SK-N-SH treated with all-trans-retinoic acid at 6 μM for 48 hours (cell line): ENCODE results near the gene PRR33.

Source experiments
- PATZ1 ChIP-seq: fragments of 250-450 bp; sonication (Bioruptor Pico); IDR thresholded peaks from 2 replicates; pipeline ENCODE4 v1.8.0; 2020; ENCODE audit warnings: mild to moderate bottlenecking, moderate library complexity, borderline replicate concordance
- RARB ChIP-seq: fragments of 250-450 bp; sonication (Bioruptor Pico); IDR thresholded peaks from 2 replicates; pipeline ENCODE4 v1.8.0; 2021; ENCODE audit warnings: mild to moderate bottlenecking, moderate library complexity
- ZFP30 ChIP-seq: fragments of 450-650 bp; formaldehyde crosslinking; IDR thresholded peaks from 2 replicates; pipeline ENCODE4 v1.5.0; 2022; ENCODE audit warnings: mild to moderate bottlenecking, moderate library complexity
- ZNF565 ChIP-seq: fragments of 450-650 bp; formaldehyde crosslinking; conservative IDR thresholded peaks from 2 replicates; pipeline ENCODE4 v1.5.0; 2020; ENCODE audit warnings: low read depth, mild to moderate bottlenecking, moderate library complexity
- ZNF70 ChIP-seq: fragments of 450-650 bp; formaldehyde crosslinking; IDR thresholded peaks from 2 replicates; pipeline ENCODE4 v1.5.0; 2020; ENCODE audit warnings: mild to moderate bottlenecking, moderate library complexity
- TF ChIP-seq, protein P1 (sequence below): fragments of 250-450 bp; sonication (Bioruptor Pico); IDR thresholded peaks from 2 replicates; pipeline ENCODE4 v1.5.0; 2020; ENCODE audit warnings: mild to moderate bottlenecking, moderate library complexity
- TF ChIP-seq, protein P2 (sequence below): fragments of 250-450 bp; sonication (Bioruptor Pico); IDR thresholded peaks from 2 replicates; pipeline ENCODE4 v1.5.1; 2020; ENCODE audit warnings: low read depth, mild to moderate bottlenecking, moderate library complexity

GRCh38 chr11:1857064-1857463 lies 34.6 kb downstream of the PRR33 start:
- TF ChIP-seq ZNF565 (CRISPR knock-in tag) (no peak), PATZ1 (CRISPR knock-in tag) (no peak), ZFP30 (CRISPR knock-in tag) (no peak), RARB (CRISPR knock-in tag) (no peak), ZNF70 (no peak)
- TF ChIP-seq, protein P1, sequence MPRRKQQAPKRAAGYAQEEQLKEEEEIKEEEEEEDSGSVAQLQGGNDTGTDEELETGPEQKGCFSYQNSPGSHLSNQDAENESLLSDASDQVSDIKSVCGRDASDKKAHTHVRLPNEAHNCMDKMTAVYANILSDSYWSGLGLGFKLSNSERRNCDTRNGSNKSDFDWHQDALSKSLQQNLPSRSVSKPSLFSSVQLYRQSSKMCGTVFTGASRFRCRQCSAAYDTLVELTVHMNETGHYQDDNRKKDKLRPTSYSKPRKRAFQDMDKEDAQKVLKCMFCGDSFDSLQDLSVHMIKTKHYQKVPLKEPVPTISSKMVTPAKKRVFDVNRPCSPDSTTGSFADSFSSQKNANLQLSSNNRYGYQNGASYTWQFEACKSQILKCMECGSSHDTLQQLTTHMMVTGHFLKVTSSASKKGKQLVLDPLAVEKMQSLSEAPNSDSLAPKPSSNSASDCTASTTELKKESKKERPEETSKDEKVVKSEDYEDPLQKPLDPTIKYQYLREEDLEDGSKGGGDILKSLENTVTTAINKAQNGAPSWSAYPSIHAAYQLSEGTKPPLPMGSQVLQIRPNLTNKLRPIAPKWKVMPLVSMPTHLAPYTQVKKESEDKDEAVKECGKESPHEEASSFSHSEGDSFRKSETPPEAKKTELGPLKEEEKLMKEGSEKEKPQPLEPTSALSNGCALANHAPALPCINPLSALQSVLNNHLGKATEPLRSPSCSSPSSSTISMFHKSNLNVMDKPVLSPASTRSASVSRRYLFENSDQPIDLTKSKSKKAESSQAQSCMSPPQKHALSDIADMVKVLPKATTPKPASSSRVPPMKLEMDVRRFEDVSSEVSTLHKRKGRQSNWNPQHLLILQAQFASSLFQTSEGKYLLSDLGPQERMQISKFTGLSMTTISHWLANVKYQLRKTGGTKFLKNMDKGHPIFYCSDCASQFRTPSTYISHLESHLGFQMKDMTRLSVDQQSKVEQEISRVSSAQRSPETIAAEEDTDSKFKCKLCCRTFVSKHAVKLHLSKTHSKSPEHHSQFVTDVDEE (CRISPR knock-in tag), result no peak
- TF ChIP-seq, protein P2, sequence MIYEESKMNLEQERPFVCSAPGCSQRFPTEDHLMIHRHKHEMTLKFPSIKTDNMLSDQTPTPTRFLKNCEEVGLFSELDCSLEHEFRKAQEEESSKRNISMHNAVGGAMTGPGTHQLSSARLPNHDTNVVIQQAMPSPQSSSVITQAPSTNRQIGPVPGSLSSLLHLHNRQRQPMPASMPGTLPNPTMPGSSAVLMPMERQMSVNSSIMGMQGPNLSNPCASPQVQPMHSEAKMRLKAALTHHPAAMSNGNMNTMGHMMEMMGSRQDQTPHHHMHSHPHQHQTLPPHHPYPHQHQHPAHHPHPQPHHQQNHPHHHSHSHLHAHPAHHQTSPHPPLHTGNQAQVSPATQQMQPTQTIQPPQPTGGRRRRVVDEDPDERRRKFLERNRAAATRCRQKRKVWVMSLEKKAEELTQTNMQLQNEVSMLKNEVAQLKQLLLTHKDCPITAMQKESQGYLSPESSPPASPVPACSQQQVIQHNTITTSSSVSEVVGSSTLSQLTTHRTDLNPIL (CRISPR knock-in tag), result no peak
